Measurements from ENCODE around the gene TAF1D.

Gene TAF1D

DNA sequence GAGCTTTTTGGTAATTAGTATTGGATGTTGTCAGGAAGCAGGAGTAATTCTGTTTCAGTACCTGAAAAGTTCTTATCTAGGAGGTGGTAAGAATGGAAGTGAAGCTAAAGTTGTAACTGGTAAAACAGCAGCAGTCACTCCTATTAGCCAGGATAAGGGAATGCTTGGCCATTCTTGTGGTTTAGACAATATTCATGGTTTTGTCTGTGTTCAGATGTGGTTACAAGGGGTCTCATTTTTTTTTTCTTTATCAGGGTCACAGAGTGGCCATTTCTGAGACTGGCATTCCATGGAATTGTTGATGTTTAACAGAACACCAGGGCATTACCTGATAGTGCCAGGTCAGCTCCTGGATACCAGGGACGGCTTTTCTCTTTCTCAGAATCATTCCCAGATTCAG is 23.8 kb downstream of the TAF1D start:
- Histone ChIP-seq H3K4me3 (replicated peaks; ENCODE audit: insufficient read depth, low read length) (no peak overlapping the region), H3K27me3 (ENCODE audit: insufficient read depth, poor library complexity, severe bottlenecking) (no peaks in the 10 kb centered on the region), H3K27ac (replicated peaks) (peak overlapping the region; percentile 70)
- TF ChIP-seq CTCF (IDR thresholded peaks at IDR 0.05; ENCODE audit: insufficient read depth, low read length) (no peak), POLR2AphosphoS5 (IDR thresholded peaks at IDR 0.05; ENCODE audit: low read depth) (no peak), REST (IDR thresholded peaks at IDR 0.05; ENCODE audit: insufficient replicate concordance, low read depth) (no peak), GABPA (IDR thresholded peaks at IDR 0.05; ENCODE audit: low read depth) (no peak), SPI1 (IDR thresholded peaks at IDR 0.05; ENCODE audit: borderline replicate concordance, low read depth) (no peak)
- DNase-seq (ENCODE audit: low read depth in 1 of 2, low spot score in 1 of 2) = no peak

DNA sequence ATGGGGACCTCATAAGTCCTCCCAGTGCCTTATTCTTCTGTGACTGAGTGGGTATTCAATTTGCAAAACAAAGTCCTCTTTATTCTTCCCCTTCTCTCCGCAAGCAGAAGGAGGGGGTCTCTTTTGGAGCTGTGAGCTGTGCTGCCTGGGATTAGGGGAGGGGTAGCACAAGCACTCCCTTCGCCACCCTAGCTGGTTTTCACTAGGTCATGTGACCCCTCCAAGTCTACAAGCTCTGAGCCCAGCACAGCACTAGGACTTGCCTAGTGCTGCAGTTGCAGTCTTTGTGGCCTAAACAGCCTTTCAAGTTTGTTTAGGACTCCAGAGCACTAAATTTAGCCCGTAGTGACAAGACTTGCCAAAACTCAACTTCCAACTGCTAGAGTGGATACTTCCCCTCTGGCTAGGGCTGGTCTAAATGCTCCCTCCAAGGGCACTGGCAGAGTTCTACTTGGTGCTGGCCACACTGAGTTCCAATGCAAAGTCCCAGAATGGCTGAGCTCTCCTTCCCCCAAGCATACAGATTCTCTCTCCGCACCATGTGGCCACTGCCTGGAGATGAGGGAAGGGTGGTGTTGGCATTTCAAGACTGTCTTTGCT is 25.4 kb downstream of the TAF1D start:
- Histone ChIP-seq H3K27me3 (ENCODE audit: insufficient read depth, poor library complexity, severe bottlenecking) (no peaks in the 10 kb centered on the region), H3K27ac (replicated peaks) (peak overlapping the region; percentile 70), H3K4me3 (replicated peaks; ENCODE audit: insufficient read depth, low read length) (no peak overlapping the region)
- DNase-seq (ENCODE audit: low read depth in 1 of 2, low spot score in 1 of 2) = peak in 1 of 2 experiments; percentile 13
- TF ChIP-seq CTCF (IDR thresholded peaks at IDR 0.05; ENCODE audit: insufficient read depth, low read length) = no peak
- no peak for TF ChIP-seq GABPA (IDR thresholded peaks at IDR 0.05; ENCODE audit: low read depth)

DNA sequence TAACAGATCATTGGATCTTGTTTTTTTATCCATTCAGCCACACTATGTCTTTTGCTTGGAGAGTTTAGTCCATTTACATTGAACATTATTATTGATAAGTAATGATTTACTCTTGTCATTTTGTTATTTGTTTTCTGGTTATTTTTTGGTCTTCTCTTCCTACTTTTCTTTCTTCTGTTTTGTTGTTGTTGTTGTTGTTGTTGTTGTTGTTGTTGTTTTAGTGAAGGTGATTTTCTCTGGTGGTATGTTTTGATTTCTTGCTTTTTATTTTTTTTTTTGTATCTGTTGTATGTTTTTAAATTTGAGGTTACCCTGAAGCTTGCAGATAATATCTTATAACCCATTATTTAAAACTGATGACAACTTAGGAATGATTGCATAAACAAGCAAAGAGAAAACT is 28.6 kb downstream of the TAF1D start:
- no peak overlapping the region for H3K4me3 ChIP-seq (replicated peaks; ENCODE audit: insufficient read depth, low read length)
- no peak overlapping the region for H3K27ac ChIP-seq (replicated peaks)
- no peaks in the 10 kb centered on the region for H3K27me3 ChIP-seq (ENCODE audit: insufficient read depth, poor library complexity, severe bottlenecking)
- no peak for DNase-seq (ENCODE audit: low read depth in 1 of 2, low spot score in 1 of 2)
- TF ChIP-seq GABPA (IDR thresholded peaks at IDR 0.05; ENCODE audit: low read depth) = no peak
- TF ChIP-seq CTCF (IDR thresholded peaks at IDR 0.05; ENCODE audit: insufficient read depth, low read length) = no peak
- no peak for TF ChIP-seq POLR2AphosphoS5 (IDR thresholded peaks at IDR 0.05; ENCODE audit: low read depth)
- no peak for TF ChIP-seq REST (IDR thresholded peaks at IDR 0.05; ENCODE audit: insufficient replicate concordance, low read depth)
- no peak for TF ChIP-seq SPI1 (IDR thresholded peaks at IDR 0.05; ENCODE audit: borderline replicate concordance, low read depth)

GRCh38 chr11:93710239-93710638 is 31.1 kb downstream of the TAF1D start:
- Histone ChIP-seq H3K4me3 (replicated peaks; ENCODE audit: insufficient read depth, low read length) (no peak overlapping the region), H3K27me3 (ENCODE audit: insufficient read depth, poor library complexity, severe bottlenecking) (no peaks in the 10 kb centered on the region), H3K27ac (replicated peaks) (no peak overlapping the region)
- no peak for DNase-seq (ENCODE audit: low read depth in 1 of 2, low spot score in 1 of 2)
- TF ChIP-seq CTCF (IDR thresholded peaks at IDR 0.05; ENCODE audit: insufficient read depth, low read length) = no peak
- no peak for TF ChIP-seq SPI1 (IDR thresholded peaks at IDR 0.05; ENCODE audit: borderline replicate concordance, low read depth)
- TF ChIP-seq POLR2AphosphoS5 (IDR thresholded peaks at IDR 0.05; ENCODE audit: low read depth) = no peak
- no peak for TF ChIP-seq GABPA (IDR thresholded peaks at IDR 0.05; ENCODE audit: low read depth)
- TF ChIP-seq REST (IDR thresholded peaks at IDR 0.05; ENCODE audit: insufficient replicate concordance, low read depth) = no peak
